Muscle layer of colon (tissue), 2 donors: ENCODE measurements around the gene NOC4L.

Experiments used
- H3K27ac ChIP-seq: one replicate; pipeline ENCODE4 v1.7.0; 2013; ENCODE audit warnings: low read depth, mild to moderate bottlenecking, low read length, moderate library complexity
- H3K27me3 ChIP-seq, 2 donors: one replicate each; pipeline ENCODE4 v1.7.0; 2013; ENCODE audit warnings: low read length in 2 of 2, mild to moderate bottlenecking in 2 of 2; ENCODE audit not compliant: insufficient read depth in 2 of 2, control insufficient read depth in 1 of 2
- H3K36me3 ChIP-seq: one replicate; pipeline ENCODE4 v1.7.0; 2013; ENCODE audit warnings: mild to moderate bottlenecking, low read length; ENCODE audit not compliant: insufficient read depth
- H3K4me1 ChIP-seq: one replicate; pipeline ENCODE4 v1.7.0; 2013; ENCODE audit warnings: mild to moderate bottlenecking, low read length; ENCODE audit not compliant: insufficient read depth
- H3K4me3 ChIP-seq, 2 donors: one replicate each; pipeline ENCODE4 v1.7.0; 2013; ENCODE audit warnings: low read length in 2 of 2, low read depth in 1 of 2, mild to moderate bottlenecking in 1 of 2, moderate library complexity in 1 of 2
- H3K9ac ChIP-seq: one replicate; pipeline ENCODE4 v1.7.0; 2013; ENCODE audit warnings: low read length
- H3K9me3 ChIP-seq: one replicate; pipeline ENCODE4 v1.7.0; 2013; ENCODE audit warnings: mild to moderate bottlenecking, low read length
- donor health status: abdominal sarcoma.
- donor health status: Adenocarcinoma of cecum.

NOC4L gene

GRCh38 chr12:132138941-132139871 is 5.1 kb upstream of the NOC4L start:
- Histone ChIP-seq H3K9ac (no peak overlapping the region), H3K36me3 (peaks cover 31% of the 10 kb centered on the region), H3K27ac (no peak overlapping the region), H3K9me3 (no peaks in the 10 kb centered on the region), H3K4me3 (no peak overlapping the region), H3K27me3 (no peaks in the 10 kb centered on the region), H3K4me1 (peaks cover 10% of the 10 kb centered on the region)

- peaks cover 12% of the 10 kb centered on the region for H3K4me1 ChIP-seq
- no peaks in the 10 kb centered on the region for H3K9me3 ChIP-seq
- no peaks in the 10 kb centered on the region for H3K27me3 ChIP-seq
- H3K36me3 ChIP-seq = peaks cover 31% of the 10 kb centered on the region
- no peak overlapping the region for H3K4me3 ChIP-seq
- H3K27ac ChIP-seq = no peak overlapping the region
- H3K9ac ChIP-seq = no peak overlapping the region
Measured at GRCh38 chr12:132139912-132140311, 4.3 kb upstream of the NOC4L start.

- H3K27me3 ChIP-seq = no peaks in the 10 kb centered on the region
- peaks cover 31% of the 10 kb centered on the region for H3K36me3 ChIP-seq
- H3K9me3 ChIP-seq = no peaks in the 10 kb centered on the region
- H3K4me3 ChIP-seq = no peak overlapping the region
- no peak overlapping the region for H3K27ac ChIP-seq
- H3K9ac ChIP-seq = no peak overlapping the region
- H3K4me1 ChIP-seq = peaks cover 18% of the 10 kb centered on the region
Measured at GRCh38 chr12:132140501-132140900, 3.8 kb upstream of the NOC4L start.

DNA sequence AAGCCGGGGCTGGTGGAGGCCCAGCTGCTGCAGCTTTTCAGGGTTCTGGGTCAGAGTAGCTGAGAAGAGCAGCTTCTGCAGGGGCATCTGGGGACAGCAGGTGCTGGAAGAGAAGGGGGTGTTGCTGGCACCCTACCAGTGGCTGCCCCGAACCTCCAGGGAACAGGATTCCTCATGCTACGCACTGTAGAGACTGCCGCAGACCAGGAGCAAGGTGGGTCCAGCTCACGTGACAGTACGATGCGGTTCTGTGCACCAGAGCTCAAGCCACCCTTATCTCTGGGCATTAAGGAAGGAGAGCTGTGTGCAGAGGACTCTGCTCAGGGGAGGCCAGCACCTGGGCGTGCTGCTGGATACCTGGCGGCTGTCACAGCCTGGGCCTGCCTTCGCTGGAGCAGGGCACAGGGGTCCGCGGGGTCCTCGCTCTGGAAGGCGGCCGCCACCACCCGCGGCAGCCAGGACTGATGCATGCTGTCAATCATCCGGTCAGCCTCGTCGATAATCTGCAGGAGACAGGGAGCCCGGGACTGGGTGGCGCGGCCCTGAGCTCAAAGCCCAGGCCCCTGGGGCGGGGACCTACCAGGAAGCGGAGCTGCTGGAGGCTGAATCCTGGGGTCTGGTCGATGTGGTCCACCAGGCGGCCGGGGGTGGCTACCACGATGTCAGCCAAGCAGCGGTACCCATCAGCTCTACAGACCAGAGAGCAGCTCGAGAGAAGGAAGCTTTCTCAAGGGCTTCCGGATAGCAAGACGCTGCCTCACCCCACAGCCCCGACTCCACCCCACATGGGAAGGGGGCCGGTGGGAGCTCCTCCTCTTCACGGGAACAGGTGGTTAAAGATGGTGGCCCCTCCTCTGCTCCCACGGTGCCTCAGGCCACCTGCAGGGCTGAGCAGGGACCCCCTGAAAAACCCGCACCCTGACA is 3.1 kb upstream of the NOC4L start:
- H3K27ac ChIP-seq = no peak overlapping the region
- H3K4me3 ChIP-seq = no peak overlapping the region
- H3K36me3 ChIP-seq = peaks cover 32% of the 10 kb centered on the region
- peaks cover 21% of the 10 kb centered on the region for H3K4me1 ChIP-seq
- no peaks in the 10 kb centered on the region for H3K9me3 ChIP-seq
- no peaks in the 10 kb centered on the region for H3K27me3 ChIP-seq
- H3K9ac ChIP-seq = no peak overlapping the region

GRCh38 chr12:132141976-132142678 is 2.1 kb upstream of the NOC4L start:
- H3K27me3 ChIP-seq = no peaks in the 10 kb centered on the region
- H3K9ac ChIP-seq = no peak overlapping the region
- no peak overlapping the region for H3K4me3 ChIP-seq
- no peak overlapping the region for H3K27ac ChIP-seq
- no peaks in the 10 kb centered on the region for H3K9me3 ChIP-seq
- peaks cover 35% of the 10 kb centered on the region for H3K36me3 ChIP-seq
- H3K4me1 ChIP-seq = peaks cover 21% of the 10 kb centered on the region

GRCh38 chr12:132142679-132143335 is 1.4 kb upstream of the NOC4L start:
- Histone ChIP-seq H3K4me1 (peaks cover 21% of the 10 kb centered on the region), H3K36me3 (peaks cover 35% of the 10 kb centered on the region), H3K9ac (peak overlapping the region; percentile 33), H3K4me3 (peak overlapping the region; percentile 75 to 92), H3K27me3 (no peaks in the 10 kb centered on the region), H3K27ac (no peak overlapping the region), H3K9me3 (no peaks in the 10 kb centered on the region)

DNA sequence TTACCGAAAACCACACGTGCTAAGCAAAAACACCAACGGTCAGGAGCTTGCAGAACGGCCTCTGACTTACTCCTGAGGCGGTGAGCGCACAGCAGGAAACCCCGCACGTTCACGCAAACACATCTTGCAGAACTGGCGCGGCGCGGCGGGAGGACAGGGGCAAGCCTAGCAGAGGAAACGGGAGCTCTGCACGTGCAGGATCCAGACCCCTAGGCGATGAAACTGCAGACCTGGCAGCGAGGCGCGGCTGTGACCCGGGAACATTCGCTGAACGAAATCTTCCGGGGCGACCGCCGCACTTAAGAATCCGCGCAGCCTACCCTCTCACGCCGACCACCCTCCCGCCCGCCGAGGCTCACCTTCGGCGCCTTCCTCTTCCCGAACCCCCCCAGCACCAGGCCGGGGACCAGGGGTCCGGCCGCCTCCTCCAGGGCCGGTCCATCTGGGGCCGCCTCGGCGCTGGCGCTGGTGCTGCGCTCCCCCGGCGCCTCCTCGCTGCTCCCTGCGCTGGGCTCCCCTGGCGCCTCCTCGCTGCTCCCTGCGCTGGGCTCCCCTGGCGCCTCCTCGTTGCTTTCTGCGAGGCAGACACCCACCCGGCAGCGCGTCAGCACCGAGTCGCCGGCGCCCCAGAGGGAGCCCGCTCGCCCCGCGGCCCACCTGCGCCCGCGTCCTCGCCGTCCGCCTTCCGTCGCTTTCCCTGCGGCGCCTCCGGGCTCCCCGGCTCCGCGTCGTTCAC is 753 bp upstream of the NOC4L start:
- Histone ChIP-seq H3K9ac (peak overlapping the region; percentile 33), H3K27ac (peak overlapping the region; percentile 67)

DNA sequence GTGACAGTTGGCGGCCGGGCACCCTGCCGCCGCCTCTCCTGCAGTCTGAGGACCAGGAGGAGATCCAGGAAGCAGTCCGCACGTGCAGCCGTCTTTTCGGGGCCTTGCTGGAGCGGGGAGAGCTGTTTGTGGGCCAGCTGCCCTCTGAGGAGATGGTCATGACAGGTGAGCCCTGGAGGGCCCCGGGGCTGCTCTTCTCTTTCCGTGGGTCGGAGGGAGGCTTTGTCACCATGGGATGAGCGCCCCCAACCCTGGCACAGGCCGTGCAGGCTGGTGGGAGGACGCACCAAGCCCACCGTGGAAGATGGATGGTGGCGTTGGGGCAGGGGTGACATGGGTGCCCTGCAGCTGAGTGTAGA is 532 bp downstream of the NOC4L start:
- Histone ChIP-seq H3K36me3 (peaks cover 30% of the 10 kb centered on the region), H3K4me1 (peaks cover 21% of the 10 kb centered on the region), H3K27ac (peak overlapping the region; percentile 88), H3K4me3 (peak overlapping the region; percentile 75 to 92), H3K27me3 (no peaks in the 10 kb centered on the region), H3K9me3 (no peaks in the 10 kb centered on the region), H3K9ac (peak overlapping the region; percentile 71)

More for the DNA sequence above, 753 bp upstream of the NOC4L start:
- Histone ChIP-seq H3K9me3 (no peaks in the 10 kb centered on the region), H3K4me3 (peak overlapping the region; percentile 75 to 92), H3K4me1 (peaks cover 21% of the 10 kb centered on the region), H3K27me3 (no peaks in the 10 kb centered on the region), H3K36me3 (peaks cover 35% of the 10 kb centered on the region)

DNA sequence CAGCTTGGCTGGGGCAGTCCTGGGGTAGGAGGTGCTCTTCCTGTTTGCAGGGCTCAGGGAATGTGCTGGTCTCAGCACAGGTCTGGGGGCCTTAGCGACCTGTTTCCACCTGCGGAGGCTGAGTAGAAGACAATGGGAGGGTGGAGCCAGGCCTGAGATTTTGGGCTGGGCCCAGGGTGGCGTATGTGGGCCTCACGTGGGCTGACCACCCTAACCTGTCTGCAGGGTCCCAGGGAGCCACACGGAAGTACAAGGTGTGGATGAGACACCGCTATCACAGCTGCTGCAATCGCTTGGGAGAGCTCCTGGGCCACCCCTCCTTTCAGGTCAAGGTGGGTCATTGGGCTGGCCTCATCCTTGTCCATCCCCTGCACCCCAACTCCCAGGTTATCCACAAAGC is 1.1 kb downstream of the NOC4L start:
- Histone ChIP-seq H3K4me3 (peak overlapping the region; percentile 75 to 92), H3K36me3 (peaks cover 24% of the 10 kb centered on the region), H3K4me1 (peaks cover 21% of the 10 kb centered on the region), H3K9ac (peak overlapping the region; percentile 71), H3K9me3 (no peaks in the 10 kb centered on the region), H3K27me3 (no peaks in the 10 kb centered on the region), H3K27ac (no peak overlapping the region)

- H3K4me1 ChIP-seq = peaks cover 21% of the 10 kb centered on the region
- no peak overlapping the region for H3K9ac ChIP-seq
- H3K4me3 ChIP-seq = no peak overlapping the region
- no peak overlapping the region for H3K27ac ChIP-seq
- H3K9me3 ChIP-seq = no peaks in the 10 kb centered on the region
- no peaks in the 10 kb centered on the region for H3K27me3 ChIP-seq
- H3K36me3 ChIP-seq = peaks cover 17% of the 10 kb centered on the region
Measured at GRCh38 chr12:132146098-132146497, 1.8 kb downstream of the NOC4L start.
